Lower leg skin (tissue), 4 donors: ENCODE data around the gene SYNGAP1. TPM values are rescaled to one million over a fixed set of nuclear protein-coding genes. Genes with fewer than 3 reads are reported as not detected.

Experiments used
- DNase-seq, 2 donors: peaks; one replicate each; pipeline ENCODE4 v3.0.0-alpha.2; 2019; ENCODE audit warnings: low spot score in 2 of 2
- H3K4me3 ChIP-seq: fragments of 200-600 bp; sonication (generic); 2 replicates; pipeline ENCODE4 v1.5.1; 2017; ENCODE audit warnings: mild to moderate bottlenecking, low read depth; ENCODE audit not compliant: poor library complexity, severe bottlenecking
- POLR2A ChIP-seq, 2 donors: fragments of 450-650 bp; IDR thresholded peaks; one replicate each; pipeline ENCODE4 v1.6.1; 2016 to 2017; ENCODE audit warnings: antibody characterized with exemption in 2 of 2, mild to moderate bottlenecking in 1 of 2, moderate library complexity in 1 of 2
- WGBS, 2 donors: methylation state at CpG; one replicate each; pipeline ENCODE4 v1.1.5; 2018; 5-methylcytosine and 5-hydroxymethylcytosine counted together
- intact Hi-C: fragments of 100-400 bp; cut with DNase I; formaldehyde crosslinking; loops from one replicate; pipeline ENCODE4 v1.15.0; 2023; ENCODE audit warnings: low total_unique reads
- total RNA-seq, 4 donors: library from RNA; depleted of rRNA; stranded (reverse); fragments of >200 nt; gene quantifications; one replicate each; pipeline ENCODE4 v1.1.0, GENCODE V29; 2016
- TF ChIP-seq, protein P1 (sequence below), 3 donors: fragments of 450-650 bp; IDR thresholded peaks; one replicate each; pipeline ENCODE4 v1.5.1; 2016; ENCODE audit warnings: antibody characterized with exemption in 3 of 3, mild to moderate bottlenecking in 3 of 3, moderate library complexity in 2 of 3

SYNGAP1 gene
- total RNA-seq, 4 donors from 2014 or later, result 7.5 to 21.1 (median 9.4) TPM

DNA sequence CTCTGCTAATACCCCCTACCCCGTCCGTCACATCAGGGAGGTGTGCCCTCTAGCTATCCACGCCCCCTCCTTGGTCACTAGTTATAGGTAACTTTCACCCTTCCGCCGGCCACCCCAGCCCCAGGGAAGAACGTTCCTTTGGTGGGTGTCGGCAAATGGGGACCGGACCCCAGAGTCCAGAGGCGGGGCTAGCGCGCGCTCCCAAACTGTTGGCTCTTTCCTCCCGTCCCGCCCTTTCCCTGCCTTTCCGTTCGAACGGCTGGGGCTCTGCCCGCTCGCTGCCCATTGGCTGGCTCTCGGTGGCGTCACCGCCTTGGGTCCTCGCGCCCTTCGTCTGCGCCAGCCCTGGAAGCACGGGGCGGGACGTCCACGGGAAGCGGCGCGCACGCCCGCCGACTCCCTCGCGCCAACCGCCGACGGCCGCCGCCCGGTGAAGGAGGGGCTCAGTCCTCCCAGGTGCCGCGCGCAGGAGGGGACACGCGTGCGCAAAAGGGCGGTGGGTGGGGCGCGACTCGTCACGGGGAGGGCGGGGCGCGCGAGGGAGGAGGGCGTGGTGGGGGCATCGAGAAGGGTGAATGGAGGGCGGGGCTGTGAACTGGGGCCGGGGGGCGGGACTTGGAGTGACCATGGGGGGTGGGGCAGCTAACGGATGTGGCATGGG is 9.7 kb upstream of the SYNGAP1 start:
- peak; percentile 95 to 99 for DNase-seq
- intact Hi-C loops, result no loop called here
- TF ChIP-seq, protein P1, sequence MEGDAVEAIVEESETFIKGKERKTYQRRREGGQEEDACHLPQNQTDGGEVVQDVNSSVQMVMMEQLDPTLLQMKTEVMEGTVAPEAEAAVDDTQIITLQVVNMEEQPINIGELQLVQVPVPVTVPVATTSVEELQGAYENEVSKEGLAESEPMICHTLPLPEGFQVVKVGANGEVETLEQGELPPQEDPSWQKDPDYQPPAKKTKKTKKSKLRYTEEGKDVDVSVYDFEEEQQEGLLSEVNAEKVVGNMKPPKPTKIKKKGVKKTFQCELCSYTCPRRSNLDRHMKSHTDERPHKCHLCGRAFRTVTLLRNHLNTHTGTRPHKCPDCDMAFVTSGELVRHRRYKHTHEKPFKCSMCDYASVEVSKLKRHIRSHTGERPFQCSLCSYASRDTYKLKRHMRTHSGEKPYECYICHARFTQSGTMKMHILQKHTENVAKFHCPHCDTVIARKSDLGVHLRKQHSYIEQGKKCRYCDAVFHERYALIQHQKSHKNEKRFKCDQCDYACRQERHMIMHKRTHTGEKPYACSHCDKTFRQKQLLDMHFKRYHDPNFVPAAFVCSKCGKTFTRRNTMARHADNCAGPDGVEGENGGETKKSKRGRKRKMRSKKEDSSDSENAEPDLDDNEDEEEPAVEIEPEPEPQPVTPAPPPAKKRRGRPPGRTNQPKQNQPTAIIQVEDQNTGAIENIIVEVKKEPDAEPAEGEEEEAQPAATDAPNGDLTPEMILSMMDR (IDR thresholded peaks at IDR 0.05), result peak in 1 of 3 donors; percentile 56
- peak in 1 of 2 donors; percentile 19 for TF ChIP-seq POLR2A (IDR thresholded peaks at IDR 0.05)
- H3K4me3 ChIP-seq, result peak overlapping the region; percentile 92
- 0% methylated on average over 27 to 45 of the region's 65 CpGs for WGBS, 2 donors

GRCh38 chr6:33410711-33411631 is 8.9 kb upstream of the SYNGAP1 start, which contains the start of gene PHF1:
PHF1 (plus strand) TSS chr6:33411014; CDS start chr6:33412264, 1,250 bp downstream.
- TF ChIP-seq, protein P1 (IDR thresholded peaks at IDR 0.05), result no peak
- no peak for TF ChIP-seq POLR2A (IDR thresholded peaks at IDR 0.05)
- intact Hi-C loops, result no loop called here
- H3K4me3 ChIP-seq, result peak within 1 kb of the TSS; percentile 92
- DNase-seq, result peak in 1 of 2 donors; percentile 94
- 1 to 2% methylated on average over 24 to 30 of the region's 67 CpGs for WGBS, 2 donors

DNA sequence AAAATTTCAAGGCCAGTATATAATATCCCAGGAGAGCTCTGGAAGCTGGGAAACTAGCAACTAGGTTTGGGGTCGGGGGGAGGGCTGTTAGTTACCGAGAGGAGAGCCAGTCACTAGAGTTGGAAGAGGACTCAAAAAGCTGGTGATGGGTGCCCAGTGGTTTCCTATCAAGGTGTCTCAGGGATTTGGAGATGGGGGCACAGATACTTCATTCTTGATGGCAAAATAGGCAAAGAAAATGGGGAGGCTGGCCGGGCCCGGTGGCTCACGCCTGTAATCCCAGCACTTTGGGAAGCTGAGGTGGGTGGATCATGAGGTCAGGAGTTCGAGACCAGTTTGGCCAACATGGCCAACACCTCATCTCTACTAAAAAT is 8.2 kb upstream of the SYNGAP1 start:
- no peak for TF ChIP-seq POLR2A (IDR thresholded peaks at IDR 0.05)
- TF ChIP-seq, protein P1 (IDR thresholded peaks at IDR 0.05), result no peak
- DNase-seq, result no peak
- intact Hi-C loops, result no loop called here
- H3K4me3 ChIP-seq, result peak overlapping the region; percentile 92
- 48 to 49% methylated on average over 6 of the region's 6 CpGs for WGBS, 2 donors

- WGBS, 2 donors, result 81 to 89% methylated on average over 8 to 10 of the region's 10 CpGs
- DNase-seq, result no peak
- no peak for TF ChIP-seq POLR2A (IDR thresholded peaks at IDR 0.05)
- TF ChIP-seq, protein P1 (IDR thresholded peaks at IDR 0.05), result no peak
- intact Hi-C loops, result no loop called here
- H3K4me3 ChIP-seq, result no peak overlapping the region
Observed at GRCh38 chr6:33412140-33413009, 7.5 kb upstream of the SYNGAP1 start.
